OCI-LY1 (cell line): ENCODE measurements around the gene MEI1.

ENCODE experiments used
- H2AFZ ChIP-seq: fragments of 200-600 bp; sonication (generic), shearing (Covaris generic); 2 replicates; pipeline ENCODE4 v1.6.0; 2014; ENCODE audit warnings: antibody characterized with exemption, mild to moderate bottlenecking, low read length
- H3F3A ChIP-seq: fragments of 200-600 bp; sonication (generic), shearing (Covaris generic); 2 replicates; pipeline ENCODE4 v1.6.0; 2014; ENCODE audit warnings: mild to moderate bottlenecking, antibody characterized with exemption, low read length, moderate library complexity; ENCODE audit not compliant: insufficient read depth
- H3K27ac ChIP-seq: fragments of 200-600 bp; sonication (generic); 2 replicates; pipeline ENCODE4 v1.5.1; 2014; ENCODE audit warnings: low read length, mixed run types, mild to moderate bottlenecking, low read depth; ENCODE audit not compliant: poor library complexity, severe bottlenecking
- H3K27me3 ChIP-seq: fragments of 200-600 bp; sonication (generic); 2 replicates; pipeline ENCODE4 v1.6.0; 2014; ENCODE audit warnings: antibody characterized with exemption, mild to moderate bottlenecking, low read length, moderate library complexity; ENCODE audit not compliant: insufficient read depth
- H3K36me3 ChIP-seq: fragments of 200-600 bp; sonication (generic); 2 replicates; pipeline ENCODE4 v1.6.1; 2014; ENCODE audit warnings: mild to moderate bottlenecking, antibody characterized with exemption, low read length, moderate library complexity, mixed read lengths; ENCODE audit not compliant: insufficient read depth
- H3K4me1 ChIP-seq: fragments of 200-600 bp; sonication (generic); 2 replicates; pipeline ENCODE4 v1.5.1; 2014; ENCODE audit warnings: mild to moderate bottlenecking, low read length, moderate library complexity; ENCODE audit not compliant: insufficient read depth, severe bottlenecking
- H3K4me2 ChIP-seq: fragments of 200-600 bp; sonication (generic), shearing (Covaris generic); 2 replicates; pipeline ENCODE4 v1.6.1; 2014; ENCODE audit warnings: low read length
- H3K4me3 ChIP-seq: fragments of 200-600 bp; sonication (generic); 2 replicates; pipeline ENCODE4 v1.5.1; 2014; ENCODE audit warnings: low read length, low read depth, mild to moderate bottlenecking, mixed read lengths; ENCODE audit not compliant: poor library complexity, severe bottlenecking
- H3K79me2 ChIP-seq: fragments of 200-600 bp; shearing (Covaris generic); 2 replicates; pipeline ENCODE4 v1.6.1; 2016; ENCODE audit warnings: mixed run types, low read length, mixed read lengths; ENCODE audit not compliant: insufficient read depth
- H3K9ac ChIP-seq: fragments of 200-600 bp; sonication (generic), shearing (Covaris generic); 2 replicates; pipeline ENCODE4 v1.6.1; 2014; ENCODE audit warnings: mild to moderate bottlenecking, low read length, mixed read lengths
- H3K9me2 ChIP-seq: fragments of 200-600 bp; sonication (generic), shearing (Covaris generic); 2 replicates; pipeline ENCODE4 v1.6.1; 2014; ENCODE audit warnings: low read depth, mild to moderate bottlenecking, low read length, mixed read lengths
- H3K9me3 ChIP-seq: fragments of 200-600 bp; shearing (Covaris generic); 2 replicates; pipeline ENCODE4 v1.6.1; 2014; ENCODE audit warnings: low read length, mixed read lengths
- H4K20me1 ChIP-seq: fragments of 200-600 bp; sonication (generic), shearing (Covaris generic); 2 replicates; pipeline ENCODE4 v1.6.0; 2016; ENCODE audit warnings: mild to moderate bottlenecking, low read length; ENCODE audit not compliant: insufficient read depth
- CTCF ChIP-seq: fragments of 200-600 bp; sonication (generic), shearing (Covaris generic); IDR thresholded peaks from 2 replicates; pipeline ENCODE4 v1.5.1; 2017; ENCODE audit warnings: mild to moderate bottlenecking, antibody characterized with exemption, low read length, moderate library complexity, mixed read lengths
- EZH2 ChIP-seq: fragments of 200-600 bp; sonication (generic), shearing (Covaris generic); IDR thresholded peaks from 2 replicates; pipeline ENCODE4 v1.8.0; 2017; ENCODE audit warnings: borderline replicate concordance, mixed run types, mild to moderate bottlenecking, antibody characterized with exemption, low read length, moderate library complexity, mixed read lengths

Gene MEI1

GRCh38 chr22:41844513-41844912 is 145.2 kb downstream of the MEI1 start:
- Histone ChIP-seq H3K4me2 (peak overlapping the region; percentile 59; the same call in 1 of the 2 replicates), H3K4me1 (peaks cover 89% of the 10 kb centered on the region), H3F3A (0 out of 2 replicates have a peak, but pooled peaks cover 2% of the 10 kb centered on the region), H3K4me3 (no peak overlapping the region), H3K27ac (peak overlapping the region; percentile 55), H3K79me2 (peaks cover 100% of the 10 kb centered on the region), H2AFZ (no peak overlapping the region), H3K9me2 (no peaks in the 10 kb centered on the region), H3K9me3 (no peaks in the 10 kb centered on the region), H4K20me1 (no peaks in the 10 kb centered on the region), H3K27me3 (no peaks in the 10 kb centered on the region), H3K36me3 (peaks cover 77% of the 10 kb centered on the region), H3K9ac (peak overlapping the region; percentile 11; the same call in 1 of the 2 replicates)
- TF ChIP-seq EZH2 (no peak), CTCF (no peak)

DNA sequence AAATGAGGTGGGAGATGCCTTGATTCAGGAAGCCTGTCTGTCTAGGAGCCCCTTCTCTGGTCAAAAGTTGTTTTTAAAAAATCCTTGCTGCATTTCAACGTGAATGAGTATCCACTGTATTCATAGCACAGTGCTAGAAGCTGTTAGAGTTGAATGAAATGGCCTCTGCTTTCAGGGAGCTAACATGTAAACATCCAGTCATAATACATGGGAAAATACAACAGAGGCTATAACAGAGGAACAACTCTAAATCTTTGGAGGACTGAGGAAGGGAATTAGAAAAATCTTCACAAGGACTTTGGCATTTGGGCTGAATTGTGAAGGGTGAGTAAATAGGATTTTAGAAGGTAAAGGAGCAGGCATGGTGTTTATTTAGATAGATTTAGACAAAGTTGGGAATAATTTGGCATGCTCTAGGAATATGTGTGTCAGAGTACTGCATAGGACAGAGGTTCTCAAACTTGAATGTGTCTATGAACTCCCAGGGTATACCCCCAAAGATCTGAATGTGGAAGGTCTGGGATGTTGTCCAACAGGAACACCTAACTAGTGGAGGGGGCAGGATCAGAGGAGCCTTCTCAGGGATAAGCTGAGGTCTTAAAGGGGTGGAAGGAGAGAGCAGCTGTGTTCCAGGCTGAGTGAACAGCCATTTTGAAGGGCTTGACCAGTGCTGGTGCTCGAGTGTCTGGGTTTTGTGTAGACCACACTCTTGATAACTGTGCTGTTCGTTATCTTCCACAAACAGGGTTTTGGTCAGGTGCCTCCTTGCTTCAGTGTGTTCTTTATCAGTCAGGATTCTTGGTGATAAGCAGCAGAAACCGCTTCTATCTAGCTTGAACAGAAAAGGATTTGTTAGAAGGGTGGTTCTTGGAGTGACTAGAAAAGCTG is 146.3 kb downstream of the MEI1 start:
- peak overlapping the region; percentile 55 for H3K27ac ChIP-seq
- H3K27me3 ChIP-seq: no peaks in the 10 kb centered on the region
- no peaks in the 10 kb centered on the region for H3K9me3 ChIP-seq
- H3K36me3 ChIP-seq: peaks cover 76% of the 10 kb centered on the region
- peak overlapping the region; percentile 38; the same call in 1 of the 2 replicates for H3K9ac ChIP-seq
- H3K9me2 ChIP-seq: no peaks in the 10 kb centered on the region
- peaks cover 99% of the 10 kb centered on the region for H3K79me2 ChIP-seq
- H3K4me3 ChIP-seq: peak overlapping the region; percentile 34
- TF ChIP-seq CTCF (no peak), EZH2 (no peak)
- H3K4me2 ChIP-seq: peak overlapping the region; percentile 59
- H3K4me1 ChIP-seq: peaks cover 78% of the 10 kb centered on the region
- no peaks in the 10 kb centered on the region for H4K20me1 ChIP-seq
- 0 out of 2 replicates have a peak, but pooled peaks cover 2% of the 10 kb centered on the region for H3F3A ChIP-seq
- H2AFZ ChIP-seq: no peak overlapping the region

- peak overlapping the region; percentile 34 for H3K4me3 ChIP-seq
- H3K27me3 ChIP-seq: no peaks in the 10 kb centered on the region
- peak overlapping the region; percentile 59 for H3K4me2 ChIP-seq
- peaks cover 99% of the 10 kb centered on the region for H3K79me2 ChIP-seq
- no peak overlapping the region for H2AFZ ChIP-seq
- H3K36me3 ChIP-seq: peaks cover 76% of the 10 kb centered on the region
- no peaks in the 10 kb centered on the region for H3K9me2 ChIP-seq
- TF ChIP-seq CTCF: no peak
- TF ChIP-seq EZH2: no peak
- no peaks in the 10 kb centered on the region for H3K9me3 ChIP-seq
- no peaks in the 10 kb centered on the region for H3F3A ChIP-seq
- H3K27ac ChIP-seq: peak overlapping the region; percentile 55
- no peaks in the 10 kb centered on the region for H4K20me1 ChIP-seq
- H3K9ac ChIP-seq: peak overlapping the region; percentile 38; the same call in 1 of the 2 replicates
- H3K4me1 ChIP-seq: peaks cover 70% of the 10 kb centered on the region
These were observed 147.1 kb downstream of the MEI1 start for GRCh38 chr22:41846268-41846987.
